Heart right ventricle (tissue), 16 donors: ENCODE results near the gene ZCCHC17. TPM values are rescaled to one million over a fixed set of nuclear protein-coding genes. Genes with fewer than 3 reads are reported as not detected.

Source experiments
- ATAC-seq, 8 donors: fragments of 200-7000 bp; cut with Tn5 transposase; one replicate each; pipeline ENCODE4 v1.9.1; 2020; ENCODE audit warnings: mild to moderate bottlenecking in 8 of 8, moderate library complexity in 8 of 8, moderate number of reproducible peaks in 1 of 8
- DNase-seq, 2 donors: peaks; one replicate each; pipeline ENCODE4 v3.0.0-alpha.2; 2020
- H3K27ac ChIP-seq, 10 donors: fragments of 200-600 bp; sonication (generic) in 2 of 10; one replicate each; pipeline versions ENCODE4 v1.5.0 to v1.8.0; 2020 to 2022; ENCODE audit warnings: mild to moderate bottlenecking in 3 of 10
- H3K27me3 ChIP-seq, 7 donors: fragments of 200-600 bp; one replicate each; pipeline ENCODE4 v1.8.0; 2021 to 2022; ENCODE audit warnings: mild to moderate bottlenecking in 2 of 7
- H3K36me3 ChIP-seq, 9 donors: fragments of 200-600 bp; sonication (generic) in 1 of 9; one replicate each; pipeline versions ENCODE4 v1.5.0 to v1.8.0; 2020 to 2022; ENCODE audit warnings: mild to moderate bottlenecking in 2 of 9
- H3K4me1 ChIP-seq, 9 donors: fragments of 200-600 bp; sonication (generic) in 1 of 9; one replicate each; pipeline versions ENCODE4 v1.5.0 to v1.8.0; 2020 to 2022; ENCODE audit warnings: mild to moderate bottlenecking in 4 of 9
- H3K4me3 ChIP-seq, 10 donors: fragments of 200-600 bp; sonication (generic) in 2 of 10; one replicate each; pipeline versions ENCODE4 v1.5.0 to v1.8.0; 2020 to 2022; ENCODE audit warnings: mild to moderate bottlenecking in 7 of 10, moderate library complexity in 2 of 10
- H3K9me3 ChIP-seq, 11 donors: fragments of 200-600 bp in 10 of 11; sonication (generic) in 2 of 11; one replicate each; pipeline versions ENCODE4 v1.5.0 to v1.8.0; 2013 to 2022; ENCODE audit warnings: mild to moderate bottlenecking in 2 of 11, control low read depth in 1 of 11, moderate library complexity in 1 of 11
- CTCF ChIP-seq, 9 donors: fragments of 200-600 bp; sonication (generic) in 2 of 9; IDR thresholded peaks; one replicate each; pipeline versions ENCODE4 v1.5.0 to v1.8.0; 2021 to 2022; ENCODE audit warnings: antibody characterized with exemption in 9 of 9, mild to moderate bottlenecking in 5 of 9, moderate library complexity in 1 of 9
- WGBS, 2 donors: extraction: QIAGEN DNeasy Blood & Tissue Kit; methylation state at CpG; one replicate each; pipeline ENCODE4 v1.1.7; 2013; ENCODE audit warnings: inconsistent platforms in 1 of 2; 5-methylcytosine and 5-hydroxymethylcytosine counted together
- intact Hi-C, 10 donors: fragments of 100-400 bp; cut with DNase I; formaldehyde crosslinking; loops; one replicate each; pipeline versions ENCODE4 v1.11.1 to v1.14.2; 2022
- polyA plus RNA-seq, 2 donors: library from polyadenylated mRNA; stranded (reverse); fragments of 200-250 nt; gene quantifications; one replicate each; pipeline ENCODE4 v1.2.3, GENCODE V29; 2013
- total RNA-seq, 10 donors: library from RNA; stranded (reverse); fragmentation: NEBNext Ultra II Directional in 3 of 10; extraction: Animal tissue kit (Norgen Biotek cat#: 25700) in 3 of 10; gene quantifications; one replicate each; pipeline versions ENCODE4 v1.2.1 to v1.2.4, GENCODE V29; 2021 to 2023
- donor health status: Arrhythmogenic right ventricular cardiomyopathy.
- donor health status: ischemic (EF 13 %, LVEDD 7.1; RV severe dilation, severe dysfunction).
- donor health status: healthy with polysubstance abuse.
- donor health status: DM: no; HTN: yes; CAD: no.
- donor health status: DM: no; HTN: no; CAD: no.
- donor health status: ischemic (EF 25% LVEDD 6.9; RV normal size, moderate dysfunction).
- donor health status: ischemic (EF 25% LVEDD 5.7; RV mildly dilated, moderate dysfunction).
- donor health status: healthy.
- donor health status: DM: yes; HTN: yes; CAD: no.
- donor health status: Ischemic cardiomyopathy.
- donor health status: ischemic (EF 35%, LVEDD 5.7; RV mildly dilated, moderate dysfunction).
- donor health status: nonischemic (EF 11% LVEDD 7.7; RV severe dilation, severe dysfunction).
- donor health status: DM: yes; HTN: yes; CAD: no.
- donor health status: PGD.
- donor health status: ischemic (EF 29% LVEDD 5.4; RV normal size, mild dysfunction).
- donor health status: nonischemic (EF 23%, LVEDD 6.1; RV moderate dilation, normal function).

Gene ZCCHC17
- total and polyA plus RNA-seq, 12 donors = 10.0 to 26.6 (median 14.2) TPM

- Histone ChIP-seq H3K9me3 (no peaks in the 10 kb centered on the region), H3K4me3 (peak overlapping the region; percentile 38 to 75 (median 56)), H3K36me3 (peaks cover 0 to 51% (median 28%) of the 10 kb centered on the region in 9 donors), H3K27ac (peak overlapping the region; percentile 81 to 99 (median 92)), H3K4me1 (peaks cover 2 to 59% (median 38%) of the 10 kb centered on the region in 9 donors), H3K27me3 (peaks cover 0 to 11% (median 0%) of the 10 kb centered on the region in 7 donors)
- TF ChIP-seq CTCF (IDR thresholded peaks at IDR 0.05) = no peak
- 22 to 48% methylated on average over 2 of the region's 2 CpGs for WGBS, 2 donors
- no peak for DNase-seq
- intact Hi-C loops = no loop called here
- ATAC-seq = no peak
Observed at GRCh38 chr1:31370021-31370420, 73.2 kb downstream of the ZCCHC17 start.

- peak overlapping the region; percentile 38 to 75 (median 56) for H3K4me3 ChIP-seq
- H3K9me3 ChIP-seq = no peaks in the 10 kb centered on the region
- DNase-seq = no peak
- peaks cover 2 to 57% (median 38%) of the 10 kb centered on the region in 9 donors for H3K4me1 ChIP-seq
- peaks cover 0 to 11% (median 0%) of the 10 kb centered on the region in 7 donors for H3K27me3 ChIP-seq
- WGBS, 2 donors = 50 to 62% methylated on average over 4 of the region's 4 CpGs
- peak overlapping the region; percentile 81 to 99 (median 92) for H3K27ac ChIP-seq
- intact Hi-C loops = no loop called here
- ATAC-seq = no peak
- H3K36me3 ChIP-seq = peaks cover 0 to 46% (median 25%) of the 10 kb centered on the region in 9 donors
- TF ChIP-seq CTCF (IDR thresholded peaks at IDR 0.05) = no peak
Observed at GRCh38 chr1:31370565-31370964, 73.7 kb downstream of the ZCCHC17 start.

DNA sequence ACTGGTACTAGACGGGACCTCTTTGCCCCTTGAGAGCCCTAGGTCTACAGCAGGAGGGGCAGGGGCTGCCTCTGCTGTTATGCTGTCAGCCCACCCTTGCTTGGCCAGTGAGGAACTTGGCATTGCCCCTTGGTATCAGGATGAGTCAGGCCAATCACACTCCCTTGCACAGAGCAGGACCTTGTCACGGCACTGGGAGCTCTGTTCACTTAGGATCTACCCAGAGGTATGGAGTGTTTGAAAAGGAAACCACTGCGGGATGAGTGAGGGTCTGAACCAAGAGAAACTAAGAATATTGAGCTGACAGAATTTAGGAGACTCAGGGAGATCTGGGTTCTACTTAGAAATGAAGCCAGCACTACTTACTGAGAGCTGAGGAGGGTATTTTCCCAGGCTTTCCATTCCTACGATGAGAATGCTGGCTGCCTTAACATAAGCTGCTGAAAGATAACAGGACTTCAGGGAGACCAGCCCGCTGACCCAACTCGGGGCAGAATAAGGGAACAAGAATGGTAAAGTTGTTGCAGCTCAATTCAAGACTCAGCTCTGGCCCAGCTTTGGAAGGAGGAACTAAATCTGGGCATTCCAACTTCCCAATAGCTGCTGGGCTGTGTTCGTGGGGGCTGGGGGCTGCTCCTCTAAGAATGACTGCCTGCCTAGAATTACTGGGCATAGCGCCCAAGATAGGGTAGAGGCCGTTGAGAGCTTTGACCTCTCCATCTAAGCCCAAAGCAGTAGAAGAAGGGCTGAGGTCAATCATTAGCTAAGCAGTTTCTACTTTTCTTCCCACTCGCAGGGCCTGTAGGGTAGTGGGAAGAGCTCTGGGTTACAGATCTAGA is 74.5 kb downstream of the ZCCHC17 start:
- H3K9me3 ChIP-seq = no peaks in the 10 kb centered on the region
- peaks cover 0 to 38% (median 18%) of the 10 kb centered on the region in 9 donors for H3K36me3 ChIP-seq
- H3K4me3 ChIP-seq = peak overlapping the region; percentile 38 to 75 (median 56)
- ATAC-seq = peak in 2 of 8 donors; percentile 3 to 6
- peak in 1 of 2 donors; percentile 40 for DNase-seq
- intact Hi-C loops = no loop called here
- H3K27me3 ChIP-seq = peaks cover 0 to 11% (median 0%) of the 10 kb centered on the region in 7 donors
- peaks cover 2 to 54% (median 38%) of the 10 kb centered on the region in 9 donors for H3K4me1 ChIP-seq
- H3K27ac ChIP-seq = peak overlapping the region; percentile 81 to 99 (median 92)
- WGBS, 2 donors = 26 to 49% methylated on average over 10 of the region's 10 CpGs
- TF ChIP-seq CTCF (IDR thresholded peaks at IDR 0.05) = no peak

GRCh38 chr1:31372051-31372450 is 75.2 kb downstream of the ZCCHC17 start:
- H3K36me3 ChIP-seq = peaks cover 0 to 31% (median 11%) of the 10 kb centered on the region in 9 donors
- 48 to 61% methylated on average over 3 of the region's 3 CpGs for WGBS, 2 donors
- ATAC-seq (no peak), DNase-seq (no peak)
- no peaks in the 10 kb centered on the region for H3K9me3 ChIP-seq
- no peak for TF ChIP-seq CTCF (IDR thresholded peaks at IDR 0.05)
- intact Hi-C loops = no loop called here
- H3K27ac ChIP-seq = peak overlapping the region; percentile 81 to 99 (median 92)
- H3K27me3 ChIP-seq = peaks cover 0 to 11% (median 0%) of the 10 kb centered on the region in 7 donors
- H3K4me1 ChIP-seq = peaks cover 2 to 47% (median 38%) of the 10 kb centered on the region in 9 donors
- H3K4me3 ChIP-seq = peak overlapping the region; percentile 38 to 75 (median 56)
